OCI-LY3 (cell line): ENCODE results near the gene TMEM135.

Experiments used
- EZH2phosphoT487 ChIP-seq: fragments of 200-600 bp; shearing (Covaris generic); IDR thresholded peaks from 2 replicates; pipeline ENCODE4 v1.6.1; 2018; ENCODE audit warnings: antibody characterized with exemption, mixed run types, low read depth
- TF ChIP-seq, protein P1 (sequence below): fragments of 200-600, 300-600 bp; sonication (generic); IDR thresholded peaks from 2 replicates; pipeline ENCODE4 v1.5.1; 2014; ENCODE audit warnings: antibody characterized with exemption, low read length, low read depth

DNA sequence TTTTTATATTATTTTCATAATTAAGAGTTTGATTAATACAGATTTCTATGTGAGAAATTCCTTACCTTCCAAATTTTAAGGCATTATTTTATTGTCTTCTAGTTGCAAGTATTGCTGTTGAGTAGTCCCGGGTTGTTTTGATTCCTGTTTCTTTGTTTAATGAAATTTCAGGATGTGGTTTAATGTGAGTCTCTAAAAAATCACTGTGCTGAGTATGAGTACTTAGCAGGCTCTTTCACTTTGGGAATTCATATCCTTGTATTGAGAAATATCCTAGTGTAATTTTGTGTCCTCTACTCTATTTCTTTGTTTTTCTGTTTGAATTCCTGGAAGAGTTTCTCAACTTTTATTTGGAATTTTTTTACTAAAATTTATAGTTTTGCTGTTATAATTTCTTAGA, 113.2 kb downstream of the TMEM135 start:
- TF ChIP-seq, protein P1, sequence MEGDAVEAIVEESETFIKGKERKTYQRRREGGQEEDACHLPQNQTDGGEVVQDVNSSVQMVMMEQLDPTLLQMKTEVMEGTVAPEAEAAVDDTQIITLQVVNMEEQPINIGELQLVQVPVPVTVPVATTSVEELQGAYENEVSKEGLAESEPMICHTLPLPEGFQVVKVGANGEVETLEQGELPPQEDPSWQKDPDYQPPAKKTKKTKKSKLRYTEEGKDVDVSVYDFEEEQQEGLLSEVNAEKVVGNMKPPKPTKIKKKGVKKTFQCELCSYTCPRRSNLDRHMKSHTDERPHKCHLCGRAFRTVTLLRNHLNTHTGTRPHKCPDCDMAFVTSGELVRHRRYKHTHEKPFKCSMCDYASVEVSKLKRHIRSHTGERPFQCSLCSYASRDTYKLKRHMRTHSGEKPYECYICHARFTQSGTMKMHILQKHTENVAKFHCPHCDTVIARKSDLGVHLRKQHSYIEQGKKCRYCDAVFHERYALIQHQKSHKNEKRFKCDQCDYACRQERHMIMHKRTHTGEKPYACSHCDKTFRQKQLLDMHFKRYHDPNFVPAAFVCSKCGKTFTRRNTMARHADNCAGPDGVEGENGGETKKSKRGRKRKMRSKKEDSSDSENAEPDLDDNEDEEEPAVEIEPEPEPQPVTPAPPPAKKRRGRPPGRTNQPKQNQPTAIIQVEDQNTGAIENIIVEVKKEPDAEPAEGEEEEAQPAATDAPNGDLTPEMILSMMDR = no peak
- no peak for TF ChIP-seq EZH2phosphoT487
